ENCODE results near the gene TEX2. TPM values are rescaled to one million over a fixed set of nuclear protein-coding genes. Genes with fewer than 3 reads are reported as not detected.

Gene TEX2
- total and polyA plus RNA-seq, 5 donors = 21.4 to 56.8 (median 43.8) TPM

GRCh38 chr17:64291268-64291851, 28.3 kb upstream of the TEX2 start:
- DNase-seq = no peak
- no peak overlapping the region for H3K4me3 ChIP-seq (ENCODE audit: low read length)
- H3K9me3 ChIP-seq (ENCODE audit: control insufficient read depth, low read length) = no peaks in the 10 kb centered on the region
- ATAC-seq = no peak
- intact Hi-C loops (cut with DNase I) = no loop called here
- no peaks in the 10 kb centered on the region for H3K27me3 ChIP-seq (ENCODE audit: control insufficient read depth, insufficient read depth)
- 84% methylated on average over 9 of the region's 9 CpGs for WGBS
- H3K27ac ChIP-seq (ENCODE audit: low read length) = no peak overlapping the region
- H3K4me1 ChIP-seq (ENCODE audit: control insufficient read depth, insufficient read depth, low read length) = no peaks in the 10 kb centered on the region

- H3K4me1 ChIP-seq (ENCODE audit: control insufficient read depth, insufficient read depth, low read length) = no peaks in the 10 kb centered on the region
- ATAC-seq = peak; percentile 16 to 46
- no peaks in the 10 kb centered on the region for H3K9me3 ChIP-seq (ENCODE audit: control insufficient read depth, low read length)
- H3K27ac ChIP-seq (ENCODE audit: low read length) = peak overlapping the region; percentile 39
- no peak for DNase-seq
- intact Hi-C loops (cut with DNase I) = loop anchor here in 3 of 4 donors (10.0 kb wide), 4 partner anchors 225 to 375 kb away; partner anchors contain the start of genes ICAM2 (in 2 of the 3), CSHL1 (in 1 of the 3) and GH1 (in 1 of the 3)
- no peak overlapping the region for H3K4me3 ChIP-seq (ENCODE audit: low read length)
- no peaks in the 10 kb centered on the region for H3K27me3 ChIP-seq (ENCODE audit: control insufficient read depth, insufficient read depth)
- 23% methylated on average over 4 of the region's 4 CpGs for WGBS
Observed at GRCh38 chr17:64289741-64290141, 26.7 kb upstream of the TEX2 start.

DNA sequence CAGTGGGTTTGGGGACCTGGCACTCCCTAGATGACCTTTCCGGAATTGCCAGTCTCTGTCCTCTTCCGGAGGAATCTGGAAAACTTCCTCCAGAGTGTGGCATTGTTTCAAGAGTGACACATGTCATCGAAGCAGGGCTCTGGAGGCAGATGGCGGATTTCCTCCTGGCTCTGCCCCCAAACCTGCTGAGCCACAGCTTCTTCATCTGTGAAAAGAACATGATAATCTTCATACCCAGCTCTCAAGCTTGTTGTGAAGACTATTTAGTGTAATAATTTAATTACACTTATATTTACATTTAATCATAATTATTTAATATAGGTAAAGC, 19.7 kb upstream of the TEX2 start:
- ATAC-seq (peak in 1 of 2 donors; percentile 6), DNase-seq (no peak)
- 14% methylated on average over 4 of the region's 4 CpGs for WGBS
- no peaks in the 10 kb centered on the region for H3K27me3 ChIP-seq (ENCODE audit: control insufficient read depth, insufficient read depth)
- no peaks in the 10 kb centered on the region for H3K9me3 ChIP-seq (ENCODE audit: control insufficient read depth, low read length)
- peaks cover 6% of the 10 kb centered on the region for H3K4me1 ChIP-seq (ENCODE audit: control insufficient read depth, insufficient read depth, low read length)
- intact Hi-C loops (cut with DNase I) = loop anchor here (5.0 to 10.0 kb wide), 6 partner anchors 130 to 368 kb away; partner anchors contain the start of genes ICAM2 (in 2 of the 4), CSHL1 (in 1 of the 4) and GH1 (in 1 of the 4)
- no peak overlapping the region for H3K27ac ChIP-seq (ENCODE audit: low read length)
- H3K4me3 ChIP-seq (ENCODE audit: low read length) = no peak overlapping the region

GRCh38 chr17:64281962-64282752, 19.1 kb upstream of the TEX2 start:
- H3K4me3 ChIP-seq (ENCODE audit: low read length) = no peak overlapping the region
- no peak overlapping the region for H3K27ac ChIP-seq (ENCODE audit: low read length)
- H3K27me3 ChIP-seq (ENCODE audit: control insufficient read depth, insufficient read depth) = no peaks in the 10 kb centered on the region
- no peaks in the 10 kb centered on the region for H3K9me3 ChIP-seq (ENCODE audit: control insufficient read depth, low read length)
- ATAC-seq (peak; percentile 40 to 45), DNase-seq (peak; percentile 58 to 75 (median 62))
- 42% methylated on average over 19 of the region's 19 CpGs for WGBS
- intact Hi-C loops (cut with DNase I) = loop anchor here (5.0 to 10.0 kb wide), 6 partner anchors 130 to 367 kb away; partner anchors contain the start of genes ICAM2 (in 2 of the 4), CSHL1 (in 1 of the 4) and GH1 (in 1 of the 4)
- H3K4me1 ChIP-seq (ENCODE audit: control insufficient read depth, insufficient read depth, low read length) = peaks cover 6% of the 10 kb centered on the region

GRCh38 chr17:64278614-64279013, 15.6 kb upstream of the TEX2 start:
- ATAC-seq (peak in 1 of 2 donors; percentile 41), DNase-seq (no peak)
- no peak overlapping the region for H3K4me3 ChIP-seq (ENCODE audit: low read length)
- no peak overlapping the region for H3K27ac ChIP-seq (ENCODE audit: low read length)
- H3K27me3 ChIP-seq (ENCODE audit: control insufficient read depth, insufficient read depth) = no peaks in the 10 kb centered on the region
- H3K9me3 ChIP-seq (ENCODE audit: control insufficient read depth, low read length) = no peaks in the 10 kb centered on the region
- intact Hi-C loops (cut with DNase I) = loop anchor here in 1 of 4 donors (10.0 kb wide), 1 partner anchor 74 kb away; no protein-coding TSS in a partner anchor
- 45% methylated on average over 3 of the region's 3 CpGs for WGBS
- H3K4me1 ChIP-seq (ENCODE audit: control insufficient read depth, insufficient read depth, low read length) = peaks cover 6% of the 10 kb centered on the region

GRCh38 chr17:64277831-64278562, 14.9 kb upstream of the TEX2 start:
- ATAC-seq = peak; percentile 30 to 48
- Histone ChIP-seq H3K27ac (ENCODE audit: low read length) (peak overlapping the region; percentile 86), H3K4me1 (ENCODE audit: control insufficient read depth, insufficient read depth, low read length) (peaks cover 6% of the 10 kb centered on the region), H3K4me3 (ENCODE audit: low read length) (no peak overlapping the region), H3K9me3 (ENCODE audit: control insufficient read depth, low read length) (no peaks in the 10 kb centered on the region), H3K27me3 (ENCODE audit: control insufficient read depth, insufficient read depth) (no peaks in the 10 kb centered on the region)
- DNase-seq = no peak
- whole genome bisulfite sequencing = 71% methylated on average over 7 of the region's 7 CpGs
- intact Hi-C loops (cut with DNase I) = loop anchor here in 1 of 4 donors (10.0 kb wide), 1 partner anchor 73 kb away; no protein-coding TSS in a partner anchor

- 74% methylated on average over 11 of the region's 11 CpGs for WGBS
- Histone ChIP-seq H3K4me1 (ENCODE audit: control insufficient read depth, insufficient read depth, low read length) (peaks cover 2% of the 10 kb centered on the region), H3K4me3 (ENCODE audit: low read length) (no peak overlapping the region), H3K27me3 (ENCODE audit: control insufficient read depth, insufficient read depth) (no peaks in the 10 kb centered on the region), H3K9me3 (ENCODE audit: control insufficient read depth, low read length) (no peaks in the 10 kb centered on the region), H3K27ac (ENCODE audit: low read length) (peak overlapping the region; percentile 6)
- intact Hi-C loops (cut with DNase I) = loop anchor here in 1 of 4 donors (10.0 kb wide), 1 partner anchor 72 kb away; no protein-coding TSS in a partner anchor
- ATAC-seq = peak in 1 of 2 donors; percentile 39
- no peak for DNase-seq
Observed at GRCh38 chr17:64276961-64277505, 14.0 kb upstream of the TEX2 start.

- no peak for DNase-seq
- peaks cover 2% of the 10 kb centered on the region for H3K4me1 ChIP-seq (ENCODE audit: control insufficient read depth, insufficient read depth, low read length)
- intact Hi-C loops (cut with DNase I) = loop anchor here in 1 of 4 donors (10.0 kb wide), 1 partner anchor 70 kb away; no protein-coding TSS in a partner anchor
Observed at GRCh38 chr17:64275016-64275415, 12.0 kb upstream of the TEX2 start.

GRCh38 chr17:64273006-64273405, 9.9 kb upstream of the TEX2 start:
- DNase-seq = no peak
- 85% methylated on average over 6 of the region's 6 CpGs for WGBS
- intact Hi-C loops (cut with DNase I) = loop anchor here in 1 of 4 donors (10.0 kb wide), 1 partner anchor 68 kb away; no protein-coding TSS in a partner anchor

More at GRCh38 chr17:64275016-64275415, 12.0 kb upstream of the TEX2 start:
- WGBS = 71% methylated on average over 3 of the region's 3 CpGs
- H3K9me3 ChIP-seq (ENCODE audit: control insufficient read depth, low read length) = no peaks in the 10 kb centered on the region
- no peak for ATAC-seq
- no peak overlapping the region for H3K4me3 ChIP-seq (ENCODE audit: low read length)
- H3K27ac ChIP-seq (ENCODE audit: low read length) = no peak overlapping the region
- no peaks in the 10 kb centered on the region for H3K27me3 ChIP-seq (ENCODE audit: control insufficient read depth, insufficient read depth)

GRCh38 chr17:64270885-64271284, 7.8 kb upstream of the TEX2 start:
- intact Hi-C loops (cut with DNase I) = loop anchor here in 1 of 4 donors (10.0 kb wide), 1 partner anchor 66 kb away; no protein-coding TSS in a partner anchor
- 68% methylated on average over 6 of the region's 6 CpGs for WGBS
- H3K9me3 ChIP-seq (ENCODE audit: control insufficient read depth, low read length) = no peaks in the 10 kb centered on the region
- no peak overlapping the region for H3K4me3 ChIP-seq (ENCODE audit: low read length)
- ATAC-seq (no peak), DNase-seq (no peak)
- H3K27ac ChIP-seq (ENCODE audit: low read length) = no peak overlapping the region
- no peaks in the 10 kb centered on the region for H3K27me3 ChIP-seq (ENCODE audit: control insufficient read depth, insufficient read depth)
- H3K4me1 ChIP-seq (ENCODE audit: control insufficient read depth, insufficient read depth, low read length) = no peaks in the 10 kb centered on the region

More at GRCh38 chr17:64273006-64273405, 9.9 kb upstream of the TEX2 start:
- no peaks in the 10 kb centered on the region for H3K27me3 ChIP-seq (ENCODE audit: control insufficient read depth, insufficient read depth)
- no peak overlapping the region for H3K4me3 ChIP-seq (ENCODE audit: low read length)
- no peaks in the 10 kb centered on the region for H3K4me1 ChIP-seq (ENCODE audit: control insufficient read depth, insufficient read depth, low read length)
- no peak for ATAC-seq
- H3K27ac ChIP-seq (ENCODE audit: low read length) = no peak overlapping the region
- no peaks in the 10 kb centered on the region for H3K9me3 ChIP-seq (ENCODE audit: control insufficient read depth, low read length)

All from right cardiac atrium (tissue), 5 donors.